GM19452 (cell line): Measurements from ENCODE around the gene TAP1.
"Not testable (repeated sequence)": the region's sequence is repeated elsewhere in the genome, so short reads cannot be mapped to it uniquely, and the experiment has no call there.

ENCODE experiments used
- ATAC-seq: cut with Tn5 transposase; IDR thresholded peaks from one replicate; pipeline ENCODE4 v1.9.1; 2021; ENCODE audit not compliant: unreplicated experiment

Gene TAP1

DNA sequence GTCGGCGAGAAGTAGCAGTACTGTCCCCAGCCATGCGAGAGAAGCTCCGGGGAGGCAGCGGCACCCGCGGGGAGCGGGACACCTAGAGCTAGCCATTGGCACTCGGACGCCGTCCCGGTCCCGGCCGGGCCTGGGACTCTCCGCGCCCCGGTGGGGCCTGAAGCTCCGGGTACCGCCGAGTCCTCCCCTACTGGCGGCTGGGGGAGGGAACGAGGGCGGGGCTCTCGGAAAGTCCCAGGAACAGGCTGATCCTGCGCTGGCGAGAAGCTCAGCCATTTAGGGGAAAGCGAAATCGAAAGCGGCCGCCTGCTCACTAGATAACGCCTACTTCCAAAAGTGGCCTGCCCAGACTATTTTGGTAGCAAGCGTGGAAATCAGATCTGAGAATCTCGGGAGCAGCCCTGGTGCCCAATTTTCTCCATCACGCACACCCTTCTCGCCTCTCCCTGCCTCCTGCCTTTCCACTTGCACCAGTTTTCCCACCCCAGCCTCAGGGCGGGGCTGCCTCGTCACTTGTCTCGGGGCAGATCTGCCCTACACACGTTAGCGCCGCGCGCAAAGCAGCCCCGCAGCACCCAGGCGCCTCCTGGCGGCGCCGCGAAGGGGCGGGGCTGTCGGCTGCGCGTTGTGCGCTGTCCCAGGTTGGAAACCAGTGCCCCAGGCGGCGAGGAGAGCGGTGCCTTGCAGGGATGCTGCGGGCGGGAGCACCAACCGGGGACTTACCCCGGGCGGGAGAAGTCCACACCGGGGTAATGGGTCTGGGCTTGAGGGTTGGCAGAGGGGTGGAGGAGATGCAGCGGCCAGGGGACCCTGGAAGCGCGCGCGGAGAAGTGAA lies at the start of gene TAP1, which contains the start of gene PSMB9:
TAP1 (minus strand) TSS at position 164 of the 835 bp plus-strand sequence; CDS start at position 96, 68 bp downstream.
PSMB9 (plus strand) TSS at position 652 of the 835 bp plus-strand sequence; CDS start at position 690, 38 bp downstream.
- peak; percentile 84 for ATAC-seq

DNA sequence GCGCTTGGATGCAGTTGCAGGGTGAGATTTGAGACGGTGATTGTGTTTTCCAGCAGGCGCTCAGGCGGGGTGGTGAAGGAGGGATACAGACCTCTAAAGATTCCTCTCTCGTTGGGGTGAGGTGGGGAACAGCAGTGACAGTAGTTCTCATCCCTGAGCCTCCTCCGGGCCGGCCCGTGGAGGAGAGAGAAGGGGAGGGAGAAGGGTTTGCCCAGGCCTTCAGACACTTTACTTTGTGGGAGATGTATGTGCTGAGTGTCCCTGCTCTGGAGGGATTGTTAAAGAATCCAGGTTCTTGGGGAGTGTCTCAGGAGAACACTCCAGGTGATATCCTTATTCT lies 41.5 kb upstream of the TAP1 start:
- ATAC-seq: no peak

DNA sequence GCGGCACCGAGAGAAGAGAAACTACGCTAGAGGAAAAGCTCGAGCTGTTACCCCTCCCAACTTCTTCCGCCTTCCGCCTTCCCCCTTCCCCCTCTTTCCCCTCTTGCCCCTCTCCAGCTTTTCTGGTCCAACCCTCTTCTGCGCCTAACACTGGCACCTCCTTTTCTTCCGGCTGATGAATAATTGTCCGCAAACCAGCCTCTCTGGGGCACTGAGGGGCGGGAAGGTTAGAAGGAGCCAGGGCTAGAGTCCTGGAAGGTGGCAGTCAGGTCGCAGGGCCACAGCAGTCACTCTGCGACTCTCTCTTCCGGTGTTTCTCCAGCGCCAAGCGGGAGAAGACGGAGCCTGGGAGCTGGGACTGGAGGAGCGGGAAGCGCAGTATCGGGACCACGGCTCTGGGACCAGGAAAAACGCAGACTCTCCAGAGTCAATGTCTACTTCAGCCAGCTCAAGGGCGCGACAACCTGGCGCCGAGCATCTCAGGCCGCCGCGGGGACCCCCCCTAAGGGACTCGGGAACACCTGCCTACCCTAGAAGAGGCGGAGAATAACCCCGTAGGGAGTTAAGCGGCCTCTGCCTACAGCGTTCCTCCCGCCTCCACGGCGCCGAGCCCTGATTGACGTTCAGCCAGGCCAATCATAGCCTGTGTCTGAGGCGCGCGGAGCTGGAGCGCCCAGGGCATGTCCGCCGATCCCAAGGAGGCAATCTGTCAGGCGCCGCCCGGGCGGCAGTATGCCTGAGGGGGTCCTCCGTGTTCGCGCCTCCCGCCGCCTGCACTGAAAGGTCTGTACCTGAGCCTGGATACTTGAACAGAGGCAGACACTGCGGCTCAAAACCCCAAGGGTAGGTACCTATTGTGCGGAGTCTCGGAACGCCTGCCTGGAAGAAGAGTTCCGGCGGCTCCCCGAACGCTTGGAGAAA lies 40.8 kb upstream of the TAP1 start:
- ATAC-seq: peak; percentile 95

DNA sequence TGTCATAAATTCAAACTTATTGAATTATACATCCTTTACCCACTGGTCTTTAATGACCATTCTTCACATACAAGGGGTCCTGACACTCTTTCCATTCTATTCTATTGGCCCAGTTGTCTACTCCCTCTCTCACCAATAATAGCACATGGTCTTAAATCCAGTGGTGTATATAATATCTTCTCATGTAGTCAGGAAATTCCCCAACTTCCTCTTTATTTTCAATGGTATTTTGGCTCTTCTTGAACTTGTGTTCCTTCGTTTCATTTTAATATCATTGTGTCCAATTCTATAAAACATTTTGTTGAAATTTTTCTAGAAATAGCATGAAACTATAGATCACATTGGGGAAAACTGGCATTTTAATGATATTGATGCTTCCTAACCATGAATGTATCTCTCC lies 37.3 kb upstream of the TAP1 start:
- ATAC-seq: no peak

GRCh38 chr6:32889533-32889932 lies 36.0 kb upstream of the TAP1 start:
- no peak for ATAC-seq

GRCh38 chr6:32888576-32888975 lies 35.1 kb upstream of the TAP1 start:
- no peak for ATAC-seq

DNA sequence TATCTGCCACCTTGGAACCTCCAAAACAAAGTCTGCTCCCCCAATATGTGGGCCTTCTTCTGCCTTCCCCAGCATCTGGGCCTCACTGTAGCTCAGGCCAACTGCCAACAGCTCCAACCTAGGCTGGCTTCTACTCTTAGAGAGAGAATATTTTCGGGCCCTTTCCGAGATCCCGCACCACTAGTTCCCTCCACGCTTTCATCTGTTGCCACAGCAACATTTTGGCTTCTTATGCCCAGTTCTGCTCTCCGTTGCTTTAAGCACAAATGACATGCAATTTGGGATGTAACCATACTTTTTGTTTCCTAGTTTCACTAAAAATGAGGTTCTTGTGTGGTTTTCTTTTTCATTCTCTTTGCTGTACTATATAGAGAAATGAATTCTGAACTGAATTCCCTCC lies 34.1 kb upstream of the TAP1 start:
- no peak for ATAC-seq

- no peak for ATAC-seq
Observed at GRCh38 chr6:32886681-32887383, 33.3 kb upstream of the TAP1 start.

DNA sequence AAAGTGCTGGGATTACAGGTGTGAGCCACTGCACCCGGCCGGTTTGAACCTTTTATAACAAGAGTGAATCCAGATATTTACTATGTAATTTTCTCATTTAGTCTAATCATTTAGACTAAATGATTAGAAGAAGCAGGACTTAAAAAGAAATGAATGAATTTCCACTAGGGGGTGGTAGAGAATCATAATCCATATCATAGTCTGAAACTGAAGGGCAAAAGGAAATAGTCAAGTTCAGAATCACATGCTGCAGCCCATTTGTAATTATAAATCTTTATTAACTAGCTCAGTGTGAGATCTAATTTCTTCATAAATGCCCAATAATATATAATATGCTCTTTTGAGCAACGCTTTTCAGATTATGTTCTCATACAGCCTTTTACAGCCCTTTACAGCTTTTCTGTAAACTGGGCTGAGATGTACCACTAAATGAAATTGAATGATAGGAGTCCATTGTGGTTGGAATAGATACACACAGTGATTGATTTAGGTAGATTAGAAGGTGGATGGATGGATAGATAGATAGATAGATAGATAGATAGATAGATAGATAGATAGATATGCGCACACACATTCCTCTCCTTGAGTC lies 32.3 kb upstream of the TAP1 start:
- ATAC-seq: no peak

GRCh38 chr6:32883789-32884188 lies 30.3 kb upstream of the TAP1 start:
- no peak for ATAC-seq

GRCh38 chr6:32882879-32883250 lies 29.4 kb upstream of the TAP1 start:
- ATAC-seq: no peak

- ATAC-seq: not testable (repeated sequence)
Observed at GRCh38 chr6:32880962-32881361, 27.5 kb upstream of the TAP1 start.

DNA sequence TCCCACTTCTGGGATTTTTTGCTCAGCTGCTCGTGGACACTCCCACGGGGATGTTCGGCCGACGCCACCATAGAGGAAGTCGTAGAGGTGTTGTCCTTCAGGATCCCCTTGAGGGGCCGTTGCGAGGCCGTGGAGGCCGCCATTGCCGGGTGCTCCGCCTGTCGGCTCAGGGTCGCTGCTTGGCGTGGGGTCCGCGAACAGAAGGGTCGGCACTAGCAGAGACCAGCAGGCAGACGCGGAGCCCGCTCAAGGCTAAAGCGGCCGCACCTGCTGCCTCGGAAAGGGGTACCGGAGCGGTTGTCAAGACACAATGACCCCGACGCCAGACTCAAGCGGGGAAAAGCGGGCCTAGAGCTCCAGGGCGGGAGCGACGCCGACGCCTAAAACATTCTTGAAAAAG lies 26.2 kb upstream of the TAP1 start:
- no peak for ATAC-seq

DNA sequence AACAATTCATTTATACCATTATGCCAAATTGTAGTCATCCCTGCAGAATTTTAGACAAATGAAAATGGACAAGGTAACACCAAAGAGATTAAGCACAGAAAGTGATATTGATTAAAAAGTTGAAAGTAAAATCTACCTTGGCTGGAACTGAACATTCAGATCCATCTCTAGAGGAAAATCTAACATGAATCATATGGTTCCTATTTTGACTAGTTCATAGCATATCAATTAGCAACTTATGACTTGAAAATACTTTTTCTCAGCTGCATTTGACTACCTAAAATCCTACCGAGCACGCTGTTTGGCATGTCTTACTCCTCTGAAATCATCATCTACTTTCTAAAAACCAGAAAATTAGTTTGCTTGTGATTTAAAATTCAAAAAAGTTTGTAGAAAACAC lies 23.1 kb upstream of the TAP1 start:
- no peak for ATAC-seq

GRCh38 chr6:32873947-32874346 lies 20.4 kb upstream of the TAP1 start:
- not testable (repeated sequence) for ATAC-seq

GRCh38 chr6:32868257-32868788 lies 14.8 kb upstream of the TAP1 start:
- no peak for ATAC-seq

DNA sequence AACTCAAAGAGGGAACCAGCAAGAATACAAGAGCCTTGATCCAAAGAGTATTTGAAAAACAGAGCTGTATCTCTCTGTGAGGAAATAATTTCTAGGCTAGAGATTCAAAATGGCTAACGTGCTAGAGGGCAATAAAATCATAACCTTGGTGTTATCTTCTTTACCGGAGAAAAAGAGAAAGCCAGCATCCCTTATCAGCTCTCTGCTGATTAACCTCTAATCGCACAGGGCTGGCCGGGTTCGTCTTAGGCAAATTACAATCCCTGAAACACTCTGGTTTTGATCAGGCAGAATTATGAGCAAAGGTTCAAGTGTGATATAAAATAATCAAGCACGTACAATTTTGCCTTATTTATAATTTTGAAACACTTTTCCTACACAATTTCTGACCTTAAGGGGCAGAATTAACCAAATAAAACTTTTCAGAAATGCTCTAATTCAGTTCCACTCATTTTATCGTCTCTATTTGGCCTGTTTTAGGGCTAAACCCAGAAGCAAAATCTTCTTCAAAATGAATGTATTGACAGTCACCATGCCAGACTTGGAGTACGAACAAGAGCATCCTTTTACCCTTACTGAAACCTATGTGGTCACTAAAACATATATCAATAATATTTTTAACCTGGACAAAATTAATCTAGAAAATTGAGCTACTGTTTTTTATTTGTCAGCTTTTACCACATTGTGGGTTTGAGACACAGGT lies 14.2 kb upstream of the TAP1 start:
- ATAC-seq: no peak

- ATAC-seq: no peak
Observed at GRCh38 chr6:32867022-32867477, 13.5 kb upstream of the TAP1 start.

DNA sequence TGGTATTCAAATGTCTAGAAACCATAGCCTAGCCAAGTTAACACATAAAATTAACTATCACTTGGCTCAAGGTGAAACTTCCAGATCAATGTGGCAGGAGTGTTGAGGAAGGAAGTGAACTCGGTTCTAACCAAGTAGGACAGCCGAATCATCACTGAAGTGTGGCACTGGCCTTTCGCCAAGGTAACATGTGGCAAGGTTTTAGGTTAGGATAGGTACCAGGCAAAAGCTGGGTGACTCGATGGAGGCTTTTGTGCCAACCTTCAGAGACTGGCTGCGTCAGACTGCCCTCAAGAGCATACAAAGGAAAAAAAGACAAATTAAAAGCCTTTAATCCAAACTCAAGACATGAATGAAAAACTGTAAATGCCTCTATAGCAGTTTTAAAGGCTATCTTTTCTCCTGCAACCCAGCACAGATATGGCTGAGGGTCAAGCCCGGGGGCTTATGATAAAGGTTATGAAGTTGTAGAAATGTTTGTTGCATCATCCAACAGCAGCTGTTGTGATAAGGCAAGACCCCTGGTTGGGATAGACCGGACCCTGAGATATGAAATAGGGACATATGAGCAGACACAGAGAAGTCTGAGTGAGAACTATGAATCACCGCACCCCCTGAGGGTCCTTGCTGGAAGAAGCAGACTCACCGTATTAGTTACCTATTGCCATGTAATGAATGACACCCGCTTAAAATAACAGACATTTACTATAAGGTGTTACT lies 12.4 kb upstream of the TAP1 start:
- no peak for ATAC-seq
